NOMO-1 (cell line): ENCODE measurements around the gene BTRC.
"Not testable (repeated sequence)": the region's sequence is repeated elsewhere in the genome, so short reads cannot be mapped to it uniquely, and the experiment has no call there.

ENCODE experiments used
- DNase-seq, 2 experiments: peaks; one replicate each; lab custom pipeline; 2025; ENCODE audit not compliant: unreplicated experiment in 2 of 2; lab: John Stamatoyannopoulos, UW

The BTRC gene

DNA sequence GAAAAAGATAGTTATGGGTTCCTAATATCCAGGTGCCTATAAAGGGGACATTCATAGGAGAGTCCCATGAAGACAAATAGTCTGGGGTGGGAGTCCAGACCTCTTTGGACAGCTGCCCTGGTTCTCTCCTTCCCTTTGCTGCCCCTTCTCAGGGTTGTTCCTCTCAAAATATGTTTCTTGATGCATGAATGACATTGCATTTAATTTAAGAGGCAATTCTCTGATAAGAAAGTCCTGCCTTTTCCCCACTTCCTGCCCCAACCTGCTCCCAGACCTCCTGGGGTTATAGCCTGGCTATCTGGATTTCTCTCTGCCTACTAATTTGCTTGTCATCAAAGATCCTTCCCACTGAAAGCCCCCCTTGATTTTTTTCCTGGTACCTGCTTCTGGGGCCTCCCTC is 12.5 kb upstream of the BTRC start:
- DNase-seq: no peak

GRCh38 chr10:101346177-101346576 is 7.8 kb upstream of the BTRC start:
- DNase-seq: no peak

DNA sequence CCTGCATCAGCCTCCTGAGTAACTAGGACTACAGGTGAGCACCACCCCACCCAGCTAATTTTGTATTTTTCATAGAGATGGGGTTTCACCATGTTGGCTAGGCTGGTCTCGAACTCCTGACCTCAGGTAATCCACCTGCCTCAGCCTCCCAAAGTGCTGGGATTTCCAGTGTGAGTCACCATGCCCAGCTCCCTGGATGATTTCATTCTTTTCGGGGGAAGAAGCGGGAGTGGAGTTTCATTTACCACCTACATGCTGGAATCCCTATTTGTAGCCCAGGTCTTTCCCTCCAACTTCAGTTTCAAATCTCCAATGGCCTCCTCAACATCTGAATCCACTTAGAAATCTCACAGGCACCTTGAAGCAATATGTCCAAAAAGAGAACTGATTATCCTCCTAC is 2.9 kb upstream of the BTRC start:
- no peak for DNase-seq

DNA sequence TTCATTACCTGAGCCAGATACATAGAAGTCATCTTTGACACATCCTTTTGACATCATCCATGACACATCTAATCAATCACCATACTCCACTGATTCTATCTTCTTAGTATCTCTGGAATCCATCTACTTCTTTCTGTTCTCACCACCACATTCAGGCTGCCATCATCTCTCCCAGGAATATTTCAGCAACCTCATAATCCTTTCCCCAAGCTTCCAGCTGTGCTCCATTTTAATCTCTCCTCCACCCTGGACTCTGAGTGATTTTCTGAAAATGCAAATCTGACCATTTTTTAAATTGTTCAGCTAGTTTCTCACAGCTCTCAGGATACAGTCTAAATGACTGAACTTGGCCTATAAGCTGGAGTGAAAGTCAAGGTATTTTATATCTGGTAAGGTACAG is 2.5 kb upstream of the BTRC start:
- no peak for DNase-seq

DNA sequence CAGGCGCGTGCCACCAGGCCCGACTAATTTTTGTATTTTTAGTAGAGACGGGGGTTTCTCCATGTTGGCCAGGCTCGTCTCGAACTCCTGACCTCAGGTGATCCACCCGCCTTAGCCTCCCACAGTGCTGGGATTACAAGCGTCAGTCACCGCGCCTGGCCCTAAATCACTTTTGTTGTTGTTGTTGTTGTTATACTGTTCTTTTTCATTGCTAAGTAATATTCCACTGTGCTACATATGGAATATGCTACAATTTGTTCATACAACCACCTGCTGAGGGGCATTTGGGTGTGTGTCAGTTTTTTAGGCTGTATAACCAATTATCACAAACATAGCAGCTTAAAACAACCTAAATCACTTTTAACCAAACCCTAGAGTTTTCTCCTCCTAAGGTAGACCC is 1.1 kb upstream of the BTRC start:
- DNase-seq: not testable (repeated sequence)

GRCh38 chr10:101354328-101355071 is 535 bp downstream of the BTRC start:
- peak; percentile 28 to 37 for DNase-seq

DNA sequence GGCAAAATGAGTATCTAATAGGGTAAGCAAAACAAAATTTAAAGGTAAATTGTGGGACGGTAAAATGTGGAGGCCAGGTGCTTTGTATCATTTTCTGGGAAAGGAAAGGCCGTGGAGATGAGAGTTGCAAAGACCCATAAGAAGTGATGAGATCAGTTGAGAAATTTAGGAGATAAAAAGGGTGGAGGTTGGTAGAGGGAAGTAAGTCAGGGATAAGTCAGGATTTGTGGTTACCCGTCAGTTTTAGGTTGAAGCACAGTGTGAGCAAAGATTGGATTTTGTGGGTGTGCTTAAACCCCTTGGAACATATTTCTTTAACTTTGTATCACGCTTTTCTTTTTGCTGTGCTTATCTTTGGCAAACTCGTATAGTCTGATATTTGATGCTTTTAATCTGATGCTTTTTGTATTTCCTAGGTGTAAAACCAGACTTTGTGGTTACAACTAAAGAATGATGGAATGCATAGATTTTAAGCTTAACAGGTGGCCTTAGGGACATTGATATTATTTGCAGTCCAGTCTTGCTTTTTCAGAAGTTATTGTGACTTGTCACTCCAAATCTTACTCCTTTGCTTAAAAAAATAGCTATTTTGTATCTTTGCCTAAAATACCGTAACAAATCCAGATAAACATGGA is 1.2 kb downstream of the BTRC start:
- no peak for DNase-seq

- DNase-seq: no peak
These were observed 2.2 kb downstream of the BTRC start for GRCh38 chr10:101356132-101356531.

- no peak for DNase-seq
These were observed 4.0 kb downstream of the BTRC start for GRCh38 chr10:101357958-101358357.

GRCh38 chr10:101358706-101359300 is 4.8 kb downstream of the BTRC start:
- no peak for DNase-seq

DNA sequence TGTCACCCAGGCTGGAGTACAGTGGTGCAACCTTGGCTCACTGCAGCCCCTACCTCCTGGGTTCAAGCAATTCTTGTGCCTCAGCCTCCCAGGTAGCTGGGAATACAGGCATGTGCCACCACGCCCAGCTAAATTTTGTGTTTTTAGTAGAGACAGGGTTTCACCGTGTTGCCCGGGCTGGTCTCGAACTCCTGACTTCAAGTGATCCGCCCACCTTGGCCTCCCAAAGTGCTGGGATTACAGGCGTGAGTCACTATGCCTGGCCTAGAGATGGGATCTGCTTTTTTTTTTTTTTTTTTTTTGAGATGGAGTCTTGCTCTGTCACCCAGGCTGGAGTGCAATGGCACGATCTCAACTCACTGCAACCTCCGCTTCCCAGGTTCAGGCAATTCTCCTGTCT is 6.1 kb downstream of the BTRC start:
- DNase-seq: not testable (repeated sequence)

DNA sequence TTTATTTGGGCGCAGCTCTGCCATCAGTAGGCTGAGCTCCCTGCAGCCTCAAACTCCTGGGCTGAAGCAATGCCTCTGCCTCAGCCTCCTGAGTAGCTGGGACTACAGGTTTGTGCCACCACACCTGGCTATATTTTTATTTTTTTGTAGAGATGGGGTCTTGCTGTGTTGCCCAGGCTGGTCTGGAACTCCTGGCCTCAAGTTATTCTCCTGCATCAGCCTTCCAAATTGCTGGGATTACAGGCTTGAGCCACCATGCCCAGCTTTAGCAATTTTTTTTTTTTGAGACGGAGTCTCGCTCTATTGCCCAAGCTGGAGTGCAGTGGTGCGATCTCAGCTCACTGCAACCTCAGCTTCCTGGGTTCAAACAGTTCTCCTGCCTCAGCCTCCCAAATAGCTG is 6.9 kb downstream of the BTRC start:
- DNase-seq: not testable (repeated sequence)

- DNase-seq: no peak
These were observed 10.0 kb downstream of the BTRC start for GRCh38 chr10:101363850-101364400.

DNA sequence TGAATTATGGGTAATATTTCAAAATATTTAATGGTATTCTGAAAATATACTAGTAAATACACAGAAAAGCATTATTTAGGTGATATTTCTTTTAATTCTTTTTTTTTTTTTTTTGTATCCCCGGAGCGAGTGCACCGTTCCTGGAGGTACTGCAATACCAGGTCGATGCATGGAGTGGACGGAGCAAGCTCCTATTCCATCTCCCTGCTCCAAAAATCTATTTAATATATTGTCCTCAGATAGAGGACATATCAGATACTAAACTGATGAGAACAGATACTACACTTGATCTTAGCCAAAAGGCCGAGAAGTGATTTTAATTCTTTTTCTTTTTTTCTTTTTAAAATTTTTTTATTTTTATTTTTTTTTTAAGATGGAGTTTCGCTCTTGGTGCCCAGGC is 10.8 kb downstream of the BTRC start:
- no peak for DNase-seq

- DNase-seq: no peak
These were observed 13.8 kb downstream of the BTRC start for GRCh38 chr10:101367569-101368453.

DNA sequence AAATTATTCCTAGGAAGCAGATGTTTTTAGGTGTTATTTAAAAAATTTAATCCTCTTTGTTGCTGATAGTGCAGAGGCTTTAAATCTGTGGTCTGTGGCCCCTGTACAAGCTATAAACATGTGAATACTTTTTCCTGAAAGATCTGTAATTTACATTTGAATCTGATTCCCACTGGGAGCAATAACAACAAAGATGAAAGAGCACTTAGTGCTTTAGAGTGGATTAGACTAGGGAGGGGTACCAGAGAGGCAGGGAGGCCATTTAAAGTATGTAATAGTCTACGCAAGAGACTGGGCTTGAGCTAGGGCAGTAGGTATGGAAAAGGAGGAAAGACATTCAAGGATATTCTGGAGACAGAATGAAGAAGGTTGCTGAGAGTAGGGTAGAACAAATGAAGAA is 19.1 kb downstream of the BTRC start:
- DNase-seq: no peak

DNA sequence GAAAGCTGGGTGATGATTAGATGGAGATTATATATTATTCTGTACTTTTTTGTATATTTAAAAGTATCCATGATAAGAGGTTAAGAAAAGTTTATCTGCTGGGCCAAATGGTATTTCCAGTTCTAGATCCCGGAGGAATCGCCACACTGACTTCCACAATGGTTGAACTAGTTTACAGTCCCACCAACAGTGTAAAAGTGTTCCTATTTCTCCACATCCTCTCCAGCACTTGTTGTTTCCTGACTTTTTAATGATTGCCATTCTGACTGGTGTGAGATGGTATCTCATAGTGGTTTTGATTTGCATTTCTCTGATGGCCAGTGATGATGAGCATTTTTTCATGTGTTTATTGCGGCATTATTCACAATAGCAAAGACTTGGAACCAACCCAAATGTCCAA is 20.0 kb downstream of the BTRC start:
- DNase-seq: not testable (repeated sequence)

DNA sequence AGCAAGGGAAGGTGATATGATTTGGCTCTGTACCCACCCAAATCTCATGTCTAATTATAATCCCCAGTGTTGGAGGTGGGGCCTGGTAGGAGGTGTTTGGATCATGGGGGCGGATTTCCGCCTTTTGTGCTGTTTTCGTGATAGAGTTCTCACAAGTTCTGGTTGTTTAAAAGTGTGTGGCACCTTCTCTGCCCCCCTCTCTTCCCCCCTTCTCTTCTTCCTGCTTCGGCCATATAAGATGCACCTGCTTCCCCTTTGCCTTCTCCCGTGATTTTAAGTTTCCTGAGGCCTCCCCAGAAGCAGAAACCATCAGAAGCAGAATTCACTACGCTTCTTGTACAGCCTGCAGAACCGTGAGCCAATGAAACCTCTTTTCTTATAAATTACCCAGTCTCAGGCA is 21.1 kb downstream of the BTRC start:
- no peak for DNase-seq

GRCh38 chr10:101379663-101380352 is 25.8 kb downstream of the BTRC start:
- no peak for DNase-seq

DNA sequence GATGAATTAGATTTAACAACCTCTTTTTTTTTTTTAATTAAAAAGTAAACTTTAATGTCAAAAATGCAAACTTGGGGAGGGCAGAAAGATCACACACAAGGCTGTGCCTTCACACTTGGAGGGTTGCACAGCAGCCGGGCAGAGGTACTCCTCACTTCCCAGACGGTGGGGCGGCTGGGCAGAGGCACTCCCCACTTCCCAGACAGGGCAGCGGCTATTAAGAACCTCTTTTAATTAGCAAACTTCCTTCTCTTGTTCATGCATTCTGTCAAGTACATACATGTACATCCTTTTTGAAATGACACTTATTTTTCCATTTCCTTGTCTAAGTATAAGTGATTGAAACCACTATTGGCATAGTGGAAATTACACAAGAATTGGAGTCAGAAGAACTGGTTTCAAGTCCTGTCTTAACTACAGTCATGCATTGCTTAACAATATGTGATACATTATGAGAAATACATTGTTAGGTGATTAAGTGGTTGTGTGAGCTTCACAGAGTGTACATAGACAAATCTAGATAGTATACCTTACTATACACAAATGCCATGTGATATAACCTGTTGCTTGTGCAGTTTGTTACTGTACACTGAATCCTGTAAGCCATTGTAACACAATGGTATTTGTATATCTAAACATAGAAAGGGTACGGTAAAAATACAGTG is 26.5 kb downstream of the BTRC start:
- DNase-seq: peak in 1 of 2 experiments; percentile 51
